ENCODE results near the gene ST14.
A peak's percentile ranks its signal among the peaks of the same experiment; 100 is the strongest.

ST14 gene

GRCh38 chr11:130137999-130138398 is 21.6 kb upstream of the ST14 start:
- DNase-seq: no peak

GRCh38 chr11:130139401-130139800 is 20.2 kb upstream of the ST14 start:
- no peak for DNase-seq

GRCh38 chr11:130141561-130142341 is 17.8 kb upstream of the ST14 start:
- DNase-seq: no peak

DNA sequence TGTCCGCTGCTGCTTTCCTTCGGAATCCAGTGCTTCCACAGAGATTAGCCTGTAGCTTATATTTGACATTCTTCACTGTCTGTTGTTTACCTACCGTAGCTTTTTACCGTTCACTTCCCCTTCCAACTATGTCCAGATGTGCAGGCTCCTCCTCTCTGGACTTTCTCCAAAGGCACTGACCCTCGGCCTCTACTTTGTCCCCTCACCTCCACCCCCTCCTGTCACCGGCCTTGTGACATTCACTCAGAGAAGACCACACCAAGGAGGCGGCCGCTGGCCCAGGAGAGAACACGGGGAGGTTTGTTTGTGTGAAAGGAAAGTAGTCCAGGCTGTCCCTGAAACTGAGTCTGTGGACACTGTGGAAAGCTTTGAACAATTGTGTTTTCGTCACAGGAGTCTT is 15.4 kb upstream of the ST14 start:
- DNase-seq: no peak

DNA sequence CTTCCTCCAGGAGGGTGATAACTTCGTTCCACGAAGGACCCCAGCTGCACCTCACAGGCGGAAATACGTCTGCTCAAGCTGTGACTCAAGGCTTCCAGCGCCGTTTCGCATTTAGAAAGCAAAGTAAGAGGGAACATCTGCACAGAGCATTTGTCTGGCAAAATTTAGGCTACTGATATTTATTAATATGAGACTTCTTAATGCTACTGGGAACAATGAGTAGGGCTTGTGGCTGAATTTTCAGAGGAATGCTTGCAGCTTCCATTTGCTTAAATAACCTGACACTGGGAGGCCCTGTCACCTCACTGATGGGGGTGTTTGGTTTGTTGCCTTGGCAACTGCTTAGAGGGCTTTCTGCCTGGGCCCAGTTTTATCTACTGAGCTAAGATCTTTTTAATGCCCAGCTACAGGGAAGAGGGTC is 14.7 kb upstream of the ST14 start:
- DNase-seq: no peak

GRCh38 chr11:130145311-130145812 is 14.2 kb upstream of the ST14 start:
- DNase-seq: no peak

- peak in 1 of 2 experiments; percentile 6 for DNase-seq
Measured at GRCh38 chr11:130145975-130146776, 13.4 kb upstream of the ST14 start.

- peak; percentile 97 for DNase-seq
Measured at GRCh38 chr11:130146796-130147195, 12.8 kb upstream of the ST14 start.

DNA sequence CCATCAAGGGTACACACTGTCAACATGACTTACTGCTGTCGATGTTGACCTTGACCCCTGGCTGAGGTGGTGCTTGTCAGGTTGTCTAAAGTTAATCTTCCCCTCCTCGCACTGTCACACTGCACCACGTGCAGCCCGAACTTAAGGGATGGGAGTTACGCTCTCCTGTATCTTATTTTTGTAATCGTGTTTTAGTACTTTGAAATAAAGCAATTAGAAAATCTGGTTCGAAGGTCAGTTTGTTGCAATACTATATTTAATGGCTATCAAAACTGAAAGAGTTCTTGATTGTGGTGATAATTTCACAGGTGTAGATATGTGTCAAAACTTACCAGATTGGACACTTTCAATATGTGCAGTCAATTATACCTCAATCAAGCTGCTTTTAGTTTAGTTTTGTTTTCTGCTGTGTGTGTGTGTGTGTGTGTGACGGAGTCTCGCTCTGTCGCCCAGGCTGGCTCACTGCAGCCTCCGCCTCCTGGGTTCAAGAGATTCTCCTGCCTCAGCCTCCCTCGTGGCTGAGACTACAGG is 10.7 kb upstream of the ST14 start:
- no peak for DNase-seq

DNA sequence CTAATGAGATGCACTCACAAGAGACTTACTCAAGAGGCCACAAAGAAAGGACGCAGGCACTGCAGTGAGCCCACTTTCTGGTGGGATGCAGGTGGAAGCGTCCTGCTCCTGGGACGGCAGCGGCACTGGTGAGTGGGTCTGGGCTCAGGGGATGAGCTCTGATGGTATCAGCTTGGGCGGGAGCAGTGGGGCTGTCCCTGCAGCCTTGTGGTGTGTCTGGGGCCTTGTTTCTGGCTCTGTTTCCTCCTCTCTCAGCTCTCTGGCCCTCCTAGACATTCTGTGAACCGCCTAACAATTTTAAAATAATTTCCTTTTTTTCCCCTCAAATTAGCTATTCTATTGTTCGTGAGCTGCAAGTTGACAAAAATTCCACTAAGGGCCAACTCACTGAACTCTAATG is 8.8 kb upstream of the ST14 start:
- no peak for DNase-seq

GRCh38 chr11:130151196-130151595 is 8.4 kb upstream of the ST14 start:
- no peak for DNase-seq

DNA sequence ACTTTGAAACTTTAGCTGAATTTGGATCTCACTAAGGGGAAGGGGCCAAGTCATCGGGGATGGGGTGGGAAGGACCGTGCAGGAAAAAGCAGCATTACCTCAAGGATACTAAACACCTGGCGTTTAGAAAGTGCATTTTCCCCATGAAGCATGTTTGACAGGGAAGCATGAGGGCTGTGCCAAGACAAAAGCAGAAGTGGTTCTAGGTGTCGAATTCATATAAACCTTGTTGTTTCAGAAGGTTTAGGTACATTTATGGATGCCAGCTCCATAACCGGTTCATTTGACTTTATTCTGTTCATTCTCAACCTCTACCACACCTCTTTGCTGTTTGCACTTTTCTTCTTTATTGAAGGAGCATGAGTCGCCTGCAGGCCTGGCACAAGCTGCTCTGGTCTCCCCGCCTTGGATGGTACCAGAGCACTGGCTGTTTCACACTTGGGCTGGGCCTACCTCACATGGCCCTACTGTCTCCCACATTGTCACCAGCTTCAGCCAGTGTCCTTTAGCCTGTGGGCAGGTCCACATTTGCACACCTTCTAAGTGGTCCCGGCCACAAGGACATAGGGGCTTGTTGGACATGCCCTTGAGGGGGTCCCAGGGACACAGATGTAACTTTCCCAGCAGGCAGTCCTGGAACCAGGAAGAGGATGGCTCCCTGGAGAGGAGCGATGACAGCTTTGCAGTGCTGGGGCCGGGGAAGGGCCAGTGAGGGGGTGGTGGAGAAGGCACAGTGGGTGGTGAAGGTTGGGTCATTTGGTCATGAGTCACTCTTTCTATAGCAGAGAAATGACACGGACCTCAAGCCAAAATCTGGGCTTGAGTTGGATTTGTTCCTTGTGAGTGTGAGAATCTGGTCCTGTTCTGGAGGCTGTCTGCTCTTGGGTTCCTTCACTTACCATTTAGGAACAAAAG is 3.2 kb upstream of the ST14 start:
- DNase-seq: peak; percentile 20 to 36

DNA sequence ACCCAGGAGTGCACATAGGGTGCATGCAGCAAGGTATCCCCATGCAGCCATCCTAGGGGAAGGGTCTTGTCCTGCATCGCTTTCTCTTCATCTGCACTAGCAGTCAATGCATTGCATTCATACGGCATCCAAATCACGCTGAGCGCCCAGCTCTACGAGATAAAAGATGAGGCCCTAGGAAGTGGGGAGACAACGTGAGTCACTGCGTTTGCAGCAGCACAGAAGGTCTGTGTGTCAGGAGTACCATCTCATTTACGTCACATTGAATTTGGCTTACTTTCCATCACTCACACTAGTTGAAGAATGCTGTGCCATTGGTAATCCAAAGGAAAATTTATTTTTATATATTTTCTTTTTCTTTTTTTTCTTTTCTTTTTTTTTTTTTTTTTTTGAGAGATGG is 2.5 kb upstream of the ST14 start:
- no peak for DNase-seq

DNA sequence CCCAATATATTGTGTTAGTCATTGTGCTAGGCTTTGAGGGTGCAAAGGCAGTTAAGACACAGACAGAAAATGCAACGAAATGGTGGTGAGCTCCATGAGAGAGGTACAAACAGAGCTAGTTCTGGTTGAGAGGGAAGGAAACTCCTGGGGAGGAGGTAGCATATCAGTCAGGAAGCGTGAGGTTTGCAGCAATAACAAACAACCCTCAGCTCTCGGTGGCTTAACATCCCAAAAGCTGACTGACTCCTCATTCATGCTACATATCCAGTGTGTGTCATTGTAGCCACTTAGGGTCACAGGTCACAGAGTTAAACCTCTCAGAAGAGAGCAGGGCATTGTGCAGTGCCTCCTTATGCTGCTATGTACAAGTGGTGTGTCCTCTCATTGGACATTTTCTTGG is 1.7 kb upstream of the ST14 start:
- DNase-seq: no peak

DNA sequence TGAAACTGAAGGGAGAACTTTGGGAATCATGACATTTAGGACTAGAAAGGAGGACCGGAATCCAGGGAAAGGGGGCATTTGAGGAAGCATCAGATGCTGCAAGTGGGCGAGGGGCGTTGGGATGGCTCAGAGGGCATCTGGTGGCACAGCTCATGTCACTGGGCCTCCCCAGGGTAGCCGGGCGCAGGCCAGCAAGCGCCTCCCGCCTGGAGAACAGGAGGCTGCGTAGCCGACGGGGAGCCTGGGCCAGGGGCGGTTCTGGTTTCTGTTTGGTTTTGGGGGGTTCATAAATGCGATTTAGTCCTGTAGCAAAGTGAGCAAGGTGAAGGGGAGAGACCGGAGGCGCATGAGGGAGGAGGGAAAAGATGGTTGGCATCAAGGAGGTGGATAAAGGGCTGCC is 443 bp upstream of the ST14 start:
- DNase-seq: no peak

GRCh38 chr11:130160498-130161155 is 1.0 kb downstream of the ST14 start:
- DNase-seq: peak in 1 of 2 experiments; percentile 7

DNA sequence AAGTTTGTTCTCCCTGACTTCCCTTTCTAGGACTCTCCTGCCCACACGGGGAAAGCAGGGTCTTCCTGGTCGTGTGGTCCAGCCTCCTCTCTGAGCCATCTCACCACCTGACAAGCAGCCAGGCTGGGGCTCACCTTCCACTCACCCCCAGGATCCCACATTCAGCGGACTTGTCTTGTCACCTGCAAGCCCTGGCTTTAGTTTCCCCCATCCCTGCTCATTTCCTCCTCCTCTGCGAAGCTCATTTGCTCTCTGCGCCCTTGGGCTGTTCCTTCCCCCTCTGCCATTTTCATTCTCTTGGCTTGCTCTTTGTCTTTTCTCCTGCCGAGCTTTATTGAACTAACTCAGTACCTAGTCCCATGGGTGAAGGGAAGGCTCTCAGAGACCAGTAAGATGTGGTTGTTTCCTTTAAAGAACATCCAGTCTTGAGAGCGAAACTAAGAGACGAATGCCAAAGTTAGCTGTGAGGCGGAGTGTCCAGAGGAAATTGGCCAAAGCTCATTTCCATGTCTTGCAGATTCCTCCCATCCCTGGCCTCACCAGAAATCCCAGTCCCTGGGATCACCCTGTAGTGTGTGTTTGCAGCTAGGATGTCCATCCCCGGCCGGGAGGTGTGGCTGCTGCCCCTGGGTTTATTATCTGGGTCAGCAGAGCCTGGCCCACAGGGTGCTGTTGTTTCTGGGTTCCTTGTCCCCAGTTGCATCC is 2.0 kb downstream of the ST14 start:
- no peak for DNase-seq

DNA sequence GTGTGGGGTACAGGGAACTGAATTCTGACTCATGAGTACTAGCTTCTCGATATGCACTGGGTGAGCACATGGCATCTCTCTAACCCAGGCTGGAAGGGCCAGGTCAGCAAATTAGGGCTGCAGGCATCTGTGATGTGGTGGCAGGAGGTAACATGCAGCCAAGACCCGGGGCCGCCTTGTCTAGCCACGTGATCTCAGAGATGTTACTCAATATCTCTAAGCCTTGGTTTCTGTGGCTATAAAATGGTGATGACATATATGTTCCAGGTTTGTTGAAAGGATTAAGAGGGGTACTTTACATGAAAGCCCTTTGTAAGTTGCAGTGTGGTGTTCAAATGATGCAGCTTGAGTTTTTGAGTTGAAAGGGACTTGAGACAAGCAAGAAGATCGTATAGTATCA is 3.2 kb downstream of the ST14 start:
- DNase-seq: no peak

DNA sequence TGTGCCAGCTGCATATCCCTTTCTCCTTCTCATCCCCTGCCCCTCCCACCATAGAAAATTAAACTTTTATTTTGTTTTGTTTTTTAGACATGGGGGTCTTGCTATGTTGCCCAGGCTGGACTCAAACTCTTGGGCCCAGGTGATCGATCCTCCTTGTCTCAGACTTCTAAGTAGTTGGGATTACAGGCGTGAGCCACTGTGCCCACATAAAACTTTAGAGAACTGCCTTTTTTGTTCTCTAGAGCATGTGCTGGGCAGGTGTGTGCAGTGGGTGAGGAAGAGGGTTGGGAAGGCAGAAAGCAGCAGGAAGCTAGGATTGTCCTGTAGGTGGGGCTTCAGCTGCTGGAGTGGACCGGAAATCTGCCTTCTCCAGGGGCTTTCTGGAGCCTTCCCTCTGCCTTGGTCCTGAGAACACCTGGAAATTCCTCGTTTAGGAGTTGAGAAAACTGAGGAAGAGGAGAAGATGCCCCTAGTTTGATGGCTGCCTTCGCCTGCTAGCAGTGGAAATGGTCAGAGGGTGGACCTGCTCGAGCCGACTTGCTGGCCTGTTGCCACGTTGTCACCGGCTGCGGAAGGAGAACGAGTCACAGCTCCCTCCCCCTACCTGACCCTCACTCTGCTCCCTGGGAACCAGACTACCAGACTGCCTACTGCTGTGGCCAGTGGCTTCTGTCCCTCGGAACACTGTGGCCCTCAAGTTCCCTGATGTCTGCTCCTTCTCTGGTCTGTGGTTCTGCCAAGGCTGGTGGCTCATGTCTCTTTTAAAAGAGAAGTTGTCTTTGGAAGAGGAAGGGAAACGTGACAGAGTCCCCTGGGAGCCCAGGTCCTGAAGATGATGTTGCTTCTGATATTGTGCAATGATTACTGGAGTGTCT is 4.0 kb downstream of the ST14 start:
- DNase-seq: peak in 1 of 2 experiments; percentile 13

DNA sequence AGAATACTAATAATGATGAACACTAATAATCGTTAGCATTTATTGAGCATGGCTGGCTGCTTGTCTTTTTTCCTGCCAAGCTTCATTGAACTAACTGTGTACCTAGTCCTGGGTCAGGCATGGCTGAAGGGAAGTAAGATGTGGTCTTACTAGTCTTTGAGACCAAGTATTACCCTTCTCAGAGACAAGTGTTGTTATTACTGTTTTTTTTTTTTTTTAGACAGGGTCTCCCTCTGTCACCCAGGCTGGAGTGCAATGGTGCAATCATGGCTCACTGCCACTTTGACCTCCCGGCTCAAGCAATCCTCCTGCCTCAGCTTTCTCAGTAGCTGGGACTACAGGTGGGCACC is 4.6 kb downstream of the ST14 start:
- no peak for DNase-seq
